Epithelial cell of esophagus (primary cell): ENCODE measurements around the gene TMPRSS4.
A peak's percentile ranks its signal among the peaks of the same experiment; 100 is the strongest.

Source experiments
- DNase-seq: peaks from one replicate; pipeline ENCODE4 v3.0.0; 2010; ENCODE audit warnings: low read depth
- H3K4me3 ChIP-seq: 2 replicates; pipeline ENCODE4 v1.5.1; 2011; ENCODE audit warnings: mild to moderate bottlenecking, low read length, control low read depth
- CTCF ChIP-seq: IDR thresholded peaks from 2 replicates; pipeline ENCODE4 v1.5.1; 2011; ENCODE audit warnings: low read depth, mild to moderate bottlenecking, low read length, control low read depth, inconsistent platforms; ENCODE audit not compliant: insufficient read depth; ENCODE audit errors: missing control alignments

TMPRSS4 gene

GRCh38 chr11:118128721-118129470 is 52.0 kb downstream of the TMPRSS4 start:
- TF ChIP-seq CTCF = no peak
- no peak for DNase-seq
- no peak overlapping the region for H3K4me3 ChIP-seq

- TF ChIP-seq CTCF = no peak
- no peak for DNase-seq
- H3K4me3 ChIP-seq = no peak overlapping the region
Observed at GRCh38 chr11:118129471-118130172, 52.7 kb downstream of the TMPRSS4 start.

GRCh38 chr11:118132385-118133151 is 55.7 kb downstream of the TMPRSS4 start:
- H3K4me3 ChIP-seq = no peak overlapping the region
- no peak for TF ChIP-seq CTCF
- DNase-seq = peak; percentile 46

GRCh38 chr11:118133816-118134215 is 56.9 kb downstream of the TMPRSS4 start:
- no peak for TF ChIP-seq CTCF
- DNase-seq = no peak
- H3K4me3 ChIP-seq = no peak overlapping the region

- no peak for TF ChIP-seq CTCF
Observed at GRCh38 chr11:118135051-118135795, 58.3 kb downstream of the TMPRSS4 start.

GRCh38 chr11:118135796-118136165 is 58.9 kb downstream of the TMPRSS4 start:
- no peak for TF ChIP-seq CTCF
- DNase-seq = no peak
- H3K4me3 ChIP-seq = no peak overlapping the region

More at GRCh38 chr11:118135051-118135795, 58.3 kb downstream of the TMPRSS4 start:
- no peak for DNase-seq
- H3K4me3 ChIP-seq = no peak overlapping the region
